ENCODE measurements around the gene HMG20A. TPM values are rescaled to one million over a fixed set of nuclear protein-coding genes. Genes with fewer than 3 reads are reported as not detected.

Gene HMG20A
- total RNA-seq, 4 donors from 2014 or later = 38.4 to 122 (median 41.6) TPM

- H3K4me1 ChIP-seq = peaks cover 0 to 26% (median 3%) of the 10 kb centered on the region in 4 donors
- H3K27me3 ChIP-seq = no peaks in the 10 kb centered on the region
- H3K4me3 ChIP-seq = no peak overlapping the region
- H3K9me3 ChIP-seq = no peaks in the 10 kb centered on the region
- H3K36me3 ChIP-seq = no peaks in the 10 kb centered on the region
- no peak overlapping the region for H3K27ac ChIP-seq
- DNase-seq = no peak
- TF ChIP-seq, protein P1, sequence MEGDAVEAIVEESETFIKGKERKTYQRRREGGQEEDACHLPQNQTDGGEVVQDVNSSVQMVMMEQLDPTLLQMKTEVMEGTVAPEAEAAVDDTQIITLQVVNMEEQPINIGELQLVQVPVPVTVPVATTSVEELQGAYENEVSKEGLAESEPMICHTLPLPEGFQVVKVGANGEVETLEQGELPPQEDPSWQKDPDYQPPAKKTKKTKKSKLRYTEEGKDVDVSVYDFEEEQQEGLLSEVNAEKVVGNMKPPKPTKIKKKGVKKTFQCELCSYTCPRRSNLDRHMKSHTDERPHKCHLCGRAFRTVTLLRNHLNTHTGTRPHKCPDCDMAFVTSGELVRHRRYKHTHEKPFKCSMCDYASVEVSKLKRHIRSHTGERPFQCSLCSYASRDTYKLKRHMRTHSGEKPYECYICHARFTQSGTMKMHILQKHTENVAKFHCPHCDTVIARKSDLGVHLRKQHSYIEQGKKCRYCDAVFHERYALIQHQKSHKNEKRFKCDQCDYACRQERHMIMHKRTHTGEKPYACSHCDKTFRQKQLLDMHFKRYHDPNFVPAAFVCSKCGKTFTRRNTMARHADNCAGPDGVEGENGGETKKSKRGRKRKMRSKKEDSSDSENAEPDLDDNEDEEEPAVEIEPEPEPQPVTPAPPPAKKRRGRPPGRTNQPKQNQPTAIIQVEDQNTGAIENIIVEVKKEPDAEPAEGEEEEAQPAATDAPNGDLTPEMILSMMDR (IDR thresholded peaks at IDR 0.05) = no peak
- no peak for TF ChIP-seq POLR2A (IDR thresholded peaks at IDR 0.05)
Observed at GRCh38 chr15:77493324-77493907, 72.7 kb downstream of the HMG20A start.

DNA sequence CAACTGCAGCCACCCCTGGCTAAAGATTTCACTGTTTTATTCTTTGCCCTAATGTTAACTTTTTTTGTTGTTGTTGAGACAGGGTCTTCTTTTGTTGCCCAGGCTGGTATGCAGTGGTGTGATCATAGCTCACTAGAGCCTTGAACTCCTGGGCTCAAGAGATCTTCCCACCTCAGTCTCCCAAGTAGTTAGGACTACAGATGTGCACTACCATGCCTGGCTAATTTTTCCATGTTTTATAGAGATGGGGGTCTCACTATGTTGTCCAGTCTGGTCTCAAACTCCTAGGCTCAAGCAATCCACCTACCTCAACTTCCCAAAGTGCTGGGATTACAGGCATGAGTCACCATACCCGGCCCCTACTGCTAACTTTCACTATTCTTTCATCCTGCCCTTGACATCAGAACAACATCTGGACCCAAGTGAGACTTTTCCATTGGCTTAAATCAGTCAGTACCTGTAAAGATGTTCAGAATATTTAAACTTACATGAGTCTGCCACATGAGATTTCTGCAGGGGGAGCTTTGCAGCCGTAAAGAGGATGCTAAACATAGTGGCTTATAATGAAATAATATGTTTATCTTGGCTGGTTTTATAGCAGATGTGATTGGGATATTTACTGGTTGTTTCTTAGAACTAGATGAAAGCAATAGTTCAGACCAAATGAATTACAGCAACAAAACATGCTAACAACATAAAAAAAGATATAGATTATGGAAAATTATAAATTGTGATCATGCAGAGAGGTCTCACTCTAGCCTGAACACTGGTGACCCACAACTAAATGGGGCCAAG, 73.6 kb downstream of the HMG20A start:
- Histone ChIP-seq H3K27ac (no peak overlapping the region), H3K9me3 (no peaks in the 10 kb centered on the region), H3K4me1 (peaks cover 0 to 27% (median 3%) of the 10 kb centered on the region in 4 donors), H3K27me3 (no peaks in the 10 kb centered on the region), H3K36me3 (no peaks in the 10 kb centered on the region), H3K4me3 (no peak overlapping the region)
- TF ChIP-seq, protein P1 (IDR thresholded peaks at IDR 0.05) = no peak
- TF ChIP-seq POLR2A (IDR thresholded peaks at IDR 0.05) = no peak
- no peak for DNase-seq

DNA sequence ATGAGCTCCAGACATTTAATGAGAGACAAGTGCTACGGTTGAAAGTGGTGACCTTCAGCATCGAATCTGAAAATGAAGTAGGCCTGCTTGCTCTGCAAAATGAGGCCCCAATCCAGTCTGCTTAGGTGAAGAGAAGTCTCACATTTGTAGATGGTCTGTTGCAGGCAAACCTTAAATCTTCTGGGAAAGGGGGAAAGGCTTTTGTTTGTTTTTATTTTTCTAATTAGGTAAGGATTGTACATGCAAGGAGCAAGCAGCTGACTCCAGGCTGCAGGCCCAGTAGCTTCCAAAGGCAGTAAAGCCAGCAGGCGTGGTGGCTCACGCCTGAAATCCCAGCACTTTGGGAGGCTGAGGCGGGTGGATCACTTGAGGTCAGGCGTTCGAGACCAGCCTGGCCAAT, 74.3 kb downstream of the HMG20A start:
- Histone ChIP-seq H3K4me3 (no peak overlapping the region), H3K36me3 (no peaks in the 10 kb centered on the region), H3K27ac (no peak overlapping the region), H3K4me1 (peaks cover 0 to 27% (median 3%) of the 10 kb centered on the region in 4 donors), H3K27me3 (no peaks in the 10 kb centered on the region), H3K9me3 (no peaks in the 10 kb centered on the region)
- TF ChIP-seq, protein P1 (IDR thresholded peaks at IDR 0.05) = no peak
- TF ChIP-seq POLR2A (IDR thresholded peaks at IDR 0.05) = no peak
- no peak for DNase-seq

GRCh38 chr15:77495838-77496596, 75.3 kb downstream of the HMG20A start:
- no peaks in the 10 kb centered on the region for H3K9me3 ChIP-seq
- no peaks in the 10 kb centered on the region for H3K27me3 ChIP-seq
- peak overlapping the region in 2 of 4 donors; percentile 36 to 61 for H3K27ac ChIP-seq
- TF ChIP-seq POLR2A (IDR thresholded peaks at IDR 0.05) = no peak
- TF ChIP-seq, protein P1 (IDR thresholded peaks at IDR 0.05) = no peak
- DNase-seq = no peak
- peaks cover 0 to 27% (median 3%) of the 10 kb centered on the region in 4 donors for H3K4me1 ChIP-seq
- no peaks in the 10 kb centered on the region for H3K36me3 ChIP-seq
- H3K4me3 ChIP-seq = no peak overlapping the region

GRCh38 chr15:77496715-77497109, 76.0 kb downstream of the HMG20A start:
- H3K4me1 ChIP-seq = peaks cover 0 to 27% (median 3%) of the 10 kb centered on the region in 4 donors

More at GRCh38 chr15:77496715-77497109, 76.0 kb downstream of the HMG20A start:
- no peak overlapping the region for H3K4me3 ChIP-seq
- H3K27ac ChIP-seq = peak overlapping the region in 2 of 4 donors; percentile 36 to 61
- no peaks in the 10 kb centered on the region for H3K9me3 ChIP-seq
- DNase-seq = peak; percentile 76 to 91 (median 86)
- no peaks in the 10 kb centered on the region for H3K36me3 ChIP-seq
- TF ChIP-seq, protein P1 (IDR thresholded peaks at IDR 0.05) = peak; percentile 77 to 93 (median 88)
- no peak for TF ChIP-seq POLR2A (IDR thresholded peaks at IDR 0.05)
- H3K27me3 ChIP-seq = no peaks in the 10 kb centered on the region

All from Peyer's patch (tissue), 4 donors.